COR-L47 (cell line): ENCODE results near the gene DOCK4.
"Not testable (repeated sequence)": the region's sequence is repeated elsewhere in the genome, so short reads cannot be mapped to it uniquely, and the experiment has no call there.

Source experiments
- DNase-seq: peaks from one replicate; lab custom pipeline; 2025; lab: John Stamatoyannopoulos, UW

DOCK4 gene

DNA sequence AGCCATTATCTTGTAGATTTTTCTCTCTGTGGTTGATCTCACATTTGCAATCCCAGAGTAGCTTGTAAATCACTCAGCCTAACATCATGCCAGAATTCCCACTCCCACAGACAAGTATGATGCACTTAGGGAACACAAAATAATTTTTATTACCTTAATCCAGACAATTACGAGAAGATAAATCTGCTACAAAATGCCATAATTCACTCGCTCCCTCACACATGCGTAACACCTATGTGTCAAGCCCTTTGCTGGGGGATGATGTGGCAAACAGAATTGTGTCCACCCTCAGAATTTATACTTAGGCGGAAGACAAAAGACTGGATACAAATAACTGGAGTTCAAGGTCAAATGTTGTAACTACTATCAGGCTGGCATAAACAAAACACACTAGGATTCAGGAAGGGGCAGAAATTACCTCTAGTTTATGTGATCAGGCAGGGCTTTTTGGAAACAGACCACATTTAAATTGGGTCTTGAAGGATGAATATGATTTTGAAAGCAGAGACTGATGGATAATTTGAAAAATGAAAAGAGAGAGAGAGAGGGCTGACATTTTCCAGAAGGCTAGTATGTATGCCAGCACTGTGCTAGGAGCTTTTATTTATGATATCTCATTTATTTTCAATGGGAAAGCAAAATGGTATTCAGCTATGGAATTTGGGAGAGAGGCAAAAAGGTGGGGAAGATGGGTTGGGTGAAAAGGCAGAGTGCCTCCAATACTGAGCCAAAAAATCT is 69.8 kb downstream of the DOCK4 start:
- no peak for DNase-seq

DNA sequence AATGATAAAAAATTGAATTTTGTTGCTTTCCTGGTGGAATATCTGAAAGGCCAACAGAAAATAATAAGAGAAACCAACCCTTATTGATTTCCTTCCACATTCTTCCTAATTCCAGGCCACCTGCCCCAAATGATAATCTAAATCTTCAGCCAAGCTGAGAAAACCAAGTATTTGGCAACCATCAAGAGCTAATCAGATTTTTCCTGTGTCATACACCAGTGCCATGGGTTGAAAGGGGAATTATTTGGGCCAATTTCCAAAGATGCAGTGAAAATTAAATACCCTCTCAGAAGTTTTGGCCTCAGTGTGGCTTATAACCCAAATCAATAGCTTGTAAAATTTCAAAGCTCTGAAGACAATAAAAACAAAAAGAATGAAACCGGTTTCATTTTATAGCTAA is 70.4 kb downstream of the DOCK4 start:
- no peak for DNase-seq

DNA sequence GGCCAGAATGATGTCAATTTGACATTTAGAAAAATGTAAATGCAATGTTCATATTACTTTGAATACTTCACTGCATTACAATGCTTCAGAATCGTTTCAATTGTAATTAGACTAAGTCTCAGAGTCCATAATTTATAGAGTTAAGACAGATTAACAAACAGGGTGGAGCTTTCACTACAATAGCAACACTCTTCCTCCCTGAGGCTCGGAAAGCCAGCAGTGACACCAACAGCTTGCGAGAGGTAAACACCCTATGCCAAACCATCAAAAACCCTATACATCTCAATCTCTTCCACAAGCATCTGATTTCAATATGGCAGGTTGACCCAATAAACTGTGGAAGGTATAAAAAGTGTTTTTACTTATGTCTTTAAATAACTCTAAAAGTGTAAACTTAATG is 72.2 kb downstream of the DOCK4 start:
- no peak for DNase-seq

DNA sequence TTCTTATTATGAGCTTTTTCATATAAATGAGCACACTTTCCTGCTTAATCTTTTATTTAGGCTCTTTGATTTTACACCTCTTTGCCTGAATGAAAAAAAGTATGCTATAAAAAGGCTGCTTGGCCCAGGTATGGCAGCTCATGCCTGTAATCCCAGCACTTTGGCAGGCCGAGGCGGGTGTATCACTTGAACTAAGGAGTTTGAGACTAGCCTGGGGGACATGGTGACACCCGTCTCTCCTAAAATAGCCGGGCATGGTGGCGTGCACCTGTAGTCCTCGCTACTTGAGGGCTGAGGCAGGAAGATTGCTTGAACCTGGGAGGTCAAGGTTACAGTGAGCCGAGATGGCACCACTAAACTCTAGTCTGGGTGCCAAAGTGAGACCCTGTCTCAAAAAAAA is 72.9 kb downstream of the DOCK4 start:
- DNase-seq: no peak

DNA sequence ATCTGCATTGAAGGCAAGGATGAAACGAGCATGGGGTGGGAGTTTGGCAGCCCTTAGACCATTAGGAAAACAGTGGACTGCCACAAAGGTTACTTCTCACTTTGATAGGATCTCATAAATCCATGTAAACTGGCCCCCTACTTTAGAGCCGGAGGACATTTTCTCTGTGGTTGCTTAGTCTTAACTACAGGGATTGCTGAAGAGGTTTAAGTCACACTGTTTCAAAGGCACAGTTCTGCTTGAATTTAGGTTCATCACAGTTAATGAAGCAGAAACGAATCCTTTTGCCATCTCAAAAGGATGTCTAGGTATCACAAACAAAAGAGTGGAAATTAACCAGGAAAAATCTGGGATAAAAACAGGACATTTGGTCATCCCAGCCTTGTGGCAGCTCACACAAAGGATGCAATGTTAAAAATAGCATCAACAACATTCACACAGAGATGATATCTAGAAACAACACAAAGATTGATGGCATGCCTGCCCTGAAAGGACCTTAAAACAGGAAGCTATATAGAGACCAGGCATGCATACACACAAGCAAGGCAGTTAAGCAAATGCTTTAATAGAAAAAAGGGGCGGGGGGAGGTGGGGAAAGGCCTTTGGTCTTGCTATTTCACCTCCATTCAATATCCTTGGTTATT is 74.0 kb downstream of the DOCK4 start:
- no peak for DNase-seq

DNA sequence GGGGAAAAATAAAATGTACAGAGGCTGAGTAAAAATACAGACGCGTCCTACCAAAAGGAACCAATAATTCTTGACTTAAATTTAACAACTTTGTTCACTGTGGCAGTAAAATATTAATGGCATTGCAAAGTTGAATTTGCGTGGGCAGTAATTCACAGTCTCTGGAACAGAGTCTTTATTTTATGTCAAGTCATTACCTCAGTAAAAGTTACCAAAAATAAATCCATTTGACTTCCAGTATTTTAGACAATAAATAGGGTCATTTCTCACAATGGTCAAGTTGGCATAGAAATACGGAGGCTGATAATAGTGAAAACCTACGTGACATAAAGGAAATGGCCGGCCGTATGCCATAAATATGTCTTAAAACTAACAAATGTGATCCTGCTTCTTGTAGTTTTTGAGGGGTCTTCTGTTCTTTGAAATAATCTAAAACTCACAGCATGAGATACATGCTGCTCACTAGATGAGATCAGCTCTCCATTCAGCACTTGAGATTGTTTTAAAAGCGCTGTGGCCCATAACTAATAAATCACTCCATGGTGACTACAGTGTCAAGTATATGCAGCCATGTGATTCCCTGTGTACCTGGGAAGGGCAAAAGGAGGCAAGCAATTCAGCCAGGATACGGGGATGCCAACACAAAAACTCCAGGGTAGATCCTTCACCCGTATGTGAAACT is 75.3 kb downstream of the DOCK4 start:
- no peak for DNase-seq

DNA sequence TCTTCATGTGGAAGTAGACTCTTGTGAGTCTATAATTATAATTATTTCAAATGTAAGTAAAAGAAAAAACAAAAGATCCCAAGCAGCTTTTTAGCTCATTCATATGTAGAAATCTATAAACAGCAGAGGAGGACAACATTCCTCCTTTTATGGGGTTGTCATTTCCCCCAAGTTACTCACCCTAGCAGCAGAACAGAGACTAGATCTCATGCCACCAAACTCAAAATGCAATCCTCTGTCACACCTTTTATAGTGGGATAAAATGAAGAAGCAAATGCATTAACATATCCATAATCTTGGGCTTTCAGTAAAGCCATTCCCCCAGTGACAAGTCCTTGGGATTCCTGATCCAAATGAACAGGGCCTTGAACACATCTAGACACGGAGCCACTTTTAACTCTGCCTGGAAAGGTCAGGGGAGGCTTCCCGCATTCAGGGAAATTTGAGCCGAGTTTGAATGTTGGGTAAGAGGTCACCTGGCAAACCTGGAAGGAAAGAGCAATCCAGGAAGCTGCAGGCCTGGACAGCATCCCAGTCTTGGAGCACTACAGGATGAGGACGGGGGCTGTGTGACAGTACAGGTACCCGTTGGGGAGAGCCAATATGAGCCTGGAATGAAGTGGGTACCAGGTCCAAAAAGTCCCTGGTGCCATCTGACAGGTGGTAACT is 76.4 kb downstream of the DOCK4 start:
- DNase-seq: peak; percentile 22

DNA sequence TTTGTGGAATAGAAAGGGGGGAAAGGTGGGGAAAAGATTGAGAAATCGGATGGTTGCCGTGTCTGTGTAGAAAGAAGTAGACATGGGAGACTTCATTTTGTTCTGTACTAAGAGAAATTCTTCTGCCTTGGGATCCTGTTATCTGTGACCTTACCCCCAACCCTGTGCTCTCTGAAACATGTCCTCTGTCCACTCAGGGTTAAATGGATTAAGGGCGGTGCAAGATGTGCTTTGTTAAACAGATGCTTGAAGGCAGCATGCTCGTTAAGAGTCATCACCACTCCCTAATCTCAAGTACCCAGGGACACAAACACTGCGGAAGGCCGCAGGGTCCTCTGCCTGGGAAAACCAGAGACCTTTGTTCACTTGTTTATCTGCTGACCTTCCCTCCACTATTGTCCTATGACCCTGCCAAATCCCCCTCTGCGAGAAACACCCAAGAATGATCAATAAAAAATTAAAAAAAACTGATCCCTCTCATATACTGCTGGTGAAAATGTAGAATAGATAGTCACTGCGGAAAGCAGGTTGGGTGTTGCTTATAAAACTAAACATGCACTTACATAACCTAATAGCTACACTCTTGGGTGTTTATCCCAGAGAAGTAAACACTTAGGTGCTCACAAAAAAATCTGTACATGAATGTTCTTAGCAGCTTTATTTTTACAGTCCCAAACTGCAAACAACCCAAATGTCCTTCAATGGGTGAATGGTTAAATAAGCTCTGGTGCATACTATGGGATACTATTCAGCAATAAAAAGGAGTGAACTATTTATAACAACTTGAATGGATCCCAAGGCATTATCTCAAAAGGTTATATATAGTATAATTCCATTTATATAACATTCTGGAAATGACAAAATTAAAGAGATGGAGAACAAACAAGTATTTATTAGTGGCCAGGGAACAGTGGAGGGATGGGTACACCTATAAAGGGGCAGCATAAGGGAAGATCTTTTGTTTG is 77.5 kb downstream of the DOCK4 start:
- not testable (repeated sequence) for DNase-seq

DNA sequence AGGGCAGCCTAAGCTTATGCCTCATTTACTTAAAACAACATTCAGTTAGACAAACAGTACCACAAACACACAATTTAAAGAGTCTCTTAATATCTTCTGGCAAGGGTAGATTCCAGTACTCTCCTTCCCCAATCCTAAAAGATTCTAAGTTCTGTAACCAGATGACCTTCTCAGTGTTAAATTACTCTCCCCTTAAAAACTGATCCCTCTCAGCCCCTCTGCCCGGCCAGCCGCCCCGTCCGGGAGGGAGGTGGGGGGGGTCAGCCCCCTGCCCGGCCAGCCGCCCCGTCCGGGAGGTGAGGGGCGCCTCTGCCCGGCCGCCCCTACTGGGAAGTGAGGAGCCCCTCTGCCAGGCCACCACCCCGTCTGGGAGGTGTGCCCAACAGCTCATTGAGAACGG is 78.2 kb downstream of the DOCK4 start:
- DNase-seq: not testable (repeated sequence)

DNA sequence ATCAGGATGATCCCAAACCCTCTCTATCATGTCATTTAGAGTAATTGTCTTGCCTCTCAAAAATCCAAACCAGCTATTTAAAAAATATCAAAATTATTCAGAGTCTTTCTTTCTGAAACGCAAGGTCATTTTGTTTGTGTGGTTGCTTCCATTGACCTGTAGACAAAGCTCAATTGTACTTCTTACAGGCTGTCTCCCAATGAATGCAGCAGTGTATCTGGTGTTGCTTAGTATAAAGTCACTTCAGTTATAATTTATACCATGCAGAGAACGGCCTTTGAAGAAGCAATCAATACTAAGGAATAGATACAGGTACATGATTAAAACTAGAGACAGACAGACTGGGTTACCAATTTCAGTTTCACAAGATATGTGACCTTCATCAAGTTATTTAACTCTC is 80.9 kb downstream of the DOCK4 start:
- no peak for DNase-seq

DNA sequence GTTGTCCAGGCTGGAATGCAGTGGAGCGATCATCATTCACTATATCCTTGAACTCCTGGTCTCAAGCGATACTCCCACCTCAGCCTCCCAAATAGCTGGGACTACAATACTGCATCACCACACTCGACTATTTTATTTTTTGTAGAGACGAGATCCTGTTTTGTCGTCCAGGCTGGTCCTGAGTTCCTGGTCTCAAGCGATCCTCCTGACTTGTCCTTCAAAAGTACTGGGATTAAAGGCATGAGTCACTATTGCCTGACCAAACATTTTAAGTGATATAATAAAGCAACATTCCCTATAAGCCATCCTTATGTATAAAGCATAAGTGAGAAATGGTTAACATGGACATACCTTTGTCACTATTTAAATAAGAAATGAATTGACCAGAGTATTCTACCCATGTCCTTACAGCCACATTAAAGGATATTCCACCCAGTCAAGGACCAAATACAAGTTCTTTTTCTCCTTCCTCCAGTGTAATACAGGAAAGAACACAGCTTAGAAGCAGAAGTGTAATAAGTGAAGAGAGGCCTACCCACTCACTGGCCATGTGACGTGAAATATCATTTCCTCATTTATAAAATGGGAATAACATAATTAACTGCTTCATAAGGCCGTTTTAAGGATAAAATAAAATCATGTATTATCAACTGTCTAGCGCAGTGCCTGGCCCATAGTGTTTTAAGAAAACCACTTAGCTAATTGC is 82.0 kb downstream of the DOCK4 start:
- no peak for DNase-seq

DNA sequence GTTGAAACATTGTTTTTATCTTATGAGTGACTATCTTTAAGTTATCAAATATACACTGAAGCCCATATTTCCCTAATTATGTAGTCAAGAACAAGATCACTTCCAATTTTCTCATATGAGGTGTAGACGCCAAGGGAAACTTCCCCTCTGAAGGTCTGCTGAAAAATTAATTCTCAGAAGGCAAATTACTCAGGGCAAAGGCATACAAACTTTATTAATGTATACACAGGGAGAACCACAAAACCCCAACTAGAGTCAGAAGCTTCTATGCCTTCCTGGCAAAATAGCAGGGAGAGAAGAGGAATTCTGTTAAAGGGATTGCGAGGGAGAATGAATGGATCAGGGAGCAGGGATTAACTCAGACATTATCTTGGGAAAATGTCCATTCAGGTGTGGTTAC is 83.4 kb downstream of the DOCK4 start:
- no peak for DNase-seq

DNA sequence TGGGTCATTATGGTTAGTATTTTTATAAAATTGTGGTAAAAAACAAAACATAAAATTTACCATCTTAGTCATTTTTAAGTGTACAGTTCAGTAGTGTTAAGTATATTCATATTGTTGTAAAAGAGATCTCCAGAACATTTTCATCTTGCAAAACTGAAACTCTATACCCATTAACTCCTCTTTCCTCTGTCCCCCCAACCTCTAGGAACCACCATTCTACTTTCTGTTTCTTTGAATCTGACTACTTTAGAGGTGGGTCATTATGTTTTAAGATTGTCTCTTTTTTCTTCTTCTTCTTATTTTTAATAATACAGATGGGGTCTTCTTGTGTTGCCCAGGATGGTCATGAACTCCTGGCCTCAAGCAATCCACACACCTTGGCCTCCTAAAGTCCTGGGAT is 84.1 kb downstream of the DOCK4 start:
- DNase-seq: no peak

DNA sequence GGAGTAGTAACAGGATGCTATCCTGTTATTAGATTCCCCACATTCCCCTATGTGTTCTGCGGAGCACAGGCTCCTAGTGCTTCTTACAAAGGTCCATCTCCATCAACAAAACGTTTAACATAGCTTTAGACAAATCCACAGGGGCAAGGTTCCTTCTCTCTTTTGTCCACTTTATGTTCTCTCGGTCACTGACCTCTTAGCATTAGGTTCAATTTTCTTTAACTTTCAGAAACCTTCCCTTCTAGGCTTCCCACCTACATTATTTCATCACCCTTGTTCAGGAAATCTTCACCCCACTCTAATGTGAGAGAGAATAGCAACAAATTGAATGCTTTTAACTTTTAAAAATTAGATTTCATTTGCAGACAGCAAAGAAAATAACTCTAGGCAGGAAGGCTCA is 84.9 kb downstream of the DOCK4 start:
- no peak for DNase-seq

DNA sequence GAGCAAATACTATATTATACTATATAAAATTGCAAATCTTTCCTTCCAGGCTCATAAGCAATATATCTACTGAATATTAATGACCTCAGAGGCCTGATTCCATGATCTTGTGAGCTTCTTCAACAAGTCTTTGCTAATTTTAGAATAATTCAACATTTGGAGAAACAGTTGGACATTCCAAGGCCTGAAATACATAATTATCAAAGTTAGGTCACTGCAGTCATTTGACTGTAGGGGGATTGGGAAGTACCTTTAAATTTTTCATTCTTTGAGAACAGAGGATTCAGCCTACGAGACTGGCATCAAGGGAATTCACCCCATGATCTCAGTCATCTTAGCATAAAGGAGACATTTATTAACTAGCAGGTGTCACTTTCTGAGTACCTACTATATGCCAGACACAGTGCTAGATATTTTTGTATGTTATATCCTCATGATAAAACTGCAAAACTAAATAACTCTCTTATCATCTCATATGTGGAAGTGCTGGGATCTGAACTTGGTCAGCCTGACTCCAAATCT is 85.4 kb downstream of the DOCK4 start:
- DNase-seq: no peak

DNA sequence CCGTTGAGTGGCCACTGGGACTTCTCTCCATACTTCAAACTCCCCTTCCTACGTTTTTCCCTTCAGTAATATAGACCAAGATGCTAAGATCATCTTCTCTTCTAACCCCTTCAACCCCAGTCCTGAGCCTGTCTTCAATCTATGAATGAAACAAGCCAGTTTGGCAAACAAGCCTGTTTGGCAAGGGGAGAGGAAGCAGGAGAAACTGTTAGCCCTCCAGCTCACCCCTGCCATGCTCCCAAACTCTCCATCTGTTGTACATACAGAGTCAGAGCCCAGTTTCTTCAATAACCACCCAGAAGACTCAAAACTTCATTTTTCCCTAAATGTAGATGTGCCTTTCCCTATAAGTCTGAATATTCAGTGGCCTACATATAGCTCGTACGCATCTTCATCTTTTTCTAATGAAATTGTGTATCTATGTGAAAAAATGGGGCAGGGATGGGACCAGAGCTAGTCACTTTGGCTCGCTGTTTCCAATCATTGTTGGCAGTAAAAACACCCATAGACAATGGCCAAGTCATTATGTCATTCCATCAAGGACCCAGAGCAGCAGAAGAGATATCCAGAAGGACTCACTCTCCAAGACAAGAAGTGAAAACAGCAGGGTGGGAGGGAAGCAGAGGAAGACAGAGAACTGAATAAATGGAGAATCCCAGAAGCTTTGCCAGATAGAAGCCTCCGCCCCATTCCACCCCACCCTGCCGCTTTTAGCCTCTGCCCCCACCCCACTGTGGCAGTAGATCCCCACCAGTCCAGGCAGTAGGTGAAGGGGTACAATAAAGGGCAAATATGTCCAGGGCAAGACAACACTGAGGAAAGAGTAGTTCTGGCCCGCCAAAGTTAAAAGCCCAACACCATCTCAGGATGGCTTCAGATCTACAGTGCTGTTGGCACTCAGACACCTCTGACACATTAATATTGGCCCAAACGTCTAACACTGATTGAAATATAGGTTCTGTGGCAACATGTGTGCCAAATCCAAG is 87.3 kb downstream of the DOCK4 start:
- no peak for DNase-seq

DNA sequence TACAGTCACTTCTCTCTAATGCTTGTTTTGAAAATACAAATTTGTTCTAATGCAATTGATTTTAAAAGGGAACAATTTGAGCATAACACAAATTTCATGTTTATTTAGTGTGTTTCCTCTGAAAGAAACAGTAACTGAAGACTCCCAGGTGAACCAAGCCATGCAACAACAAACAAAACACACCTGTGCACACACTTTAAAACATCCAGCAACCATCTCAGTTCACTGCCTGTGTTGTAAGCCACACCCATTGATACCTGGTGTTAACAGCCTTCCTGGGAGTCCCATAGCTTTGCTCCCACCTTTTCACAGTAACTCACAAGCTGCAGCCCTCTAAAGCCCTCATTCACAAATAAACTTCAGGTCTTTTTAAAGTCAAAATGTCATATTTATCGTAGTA is 89.3 kb downstream of the DOCK4 start:
- peak; percentile 60 for DNase-seq

DNA sequence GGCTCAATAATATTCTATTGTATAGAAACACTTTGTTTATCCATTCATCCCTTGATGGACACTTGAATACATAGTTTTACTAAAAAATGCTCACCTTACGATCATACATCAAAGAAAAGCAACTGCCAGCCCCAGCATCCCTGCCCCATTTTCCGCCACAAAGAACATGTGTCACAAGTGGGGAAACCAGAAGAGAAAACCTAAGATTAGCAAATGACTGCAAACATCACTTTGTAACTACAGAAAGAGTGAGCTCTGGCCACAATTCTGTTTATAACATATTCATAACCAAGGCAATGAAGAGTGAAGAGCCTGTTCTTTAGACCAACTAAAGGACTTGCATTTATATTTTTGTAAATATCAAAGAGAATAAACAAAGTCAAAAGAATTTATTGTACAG is 89.8 kb downstream of the DOCK4 start:
- DNase-seq: no peak

DNA sequence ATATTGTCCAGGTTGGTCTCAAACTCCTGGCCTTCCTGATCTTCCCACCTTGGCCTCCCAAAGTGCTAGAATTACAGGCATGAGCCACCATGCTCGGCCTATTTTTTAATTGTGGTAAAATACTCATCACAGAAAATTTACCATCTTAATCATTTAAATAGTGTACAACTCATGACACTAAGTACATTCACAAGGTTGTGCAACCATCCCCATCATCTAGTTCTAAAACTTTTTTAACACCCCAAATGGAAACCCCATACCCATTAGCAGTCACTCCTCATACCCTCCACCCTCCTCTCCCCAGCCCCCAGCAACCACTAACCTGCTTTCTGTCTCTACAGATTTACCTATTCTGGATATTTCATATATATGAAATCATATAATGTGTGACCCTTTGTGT is 90.3 kb downstream of the DOCK4 start:
- no peak for DNase-seq
